Kidney (tissue), 14 donors: ENCODE results near the gene RYR3. TPM values are rescaled to one million over a fixed set of nuclear protein-coding genes. Genes with fewer than 3 reads are reported as not detected.

Experiments
- DNase-seq, 5 donors: peaks; one replicate each; pipeline ENCODE4 v3.0.0-alpha.2; 2013 to 2020
- FAIRE-seq: peaks from 2 replicates; lab custom pipeline; 2012; peaks lifted over from hg19 to GRCh38; lab: Jason Lieb, UNC
- H3K27ac ChIP-seq, 2 donors: one replicate each; pipeline ENCODE4 v1.7.0; 2013; ENCODE audit warnings: low read depth in 2 of 2, low read length in 2 of 2, inconsistent platforms in 1 of 2
- H3K27me3 ChIP-seq: one replicate; pipeline ENCODE4 v1.7.1; 2013; ENCODE audit warnings: low read length, inconsistent platforms; ENCODE audit not compliant: control insufficient read depth, insufficient read depth
- H3K36me3 ChIP-seq, 3 donors: one replicate each; pipeline versions ENCODE4 v1.7.0 to v1.7.1; 2013; ENCODE audit warnings: low read length in 3 of 3, control low read depth in 1 of 3, inconsistent platforms in 1 of 3; ENCODE audit not compliant: insufficient read depth in 3 of 3, control insufficient read depth in 2 of 3
- H3K4me1 ChIP-seq, 3 donors: one replicate each; pipeline versions ENCODE4 v1.7.0 to v1.7.1; 2013; ENCODE audit warnings: low read length in 3 of 3, inconsistent platforms in 1 of 3, low read depth in 1 of 3; ENCODE audit not compliant: control insufficient read depth in 2 of 3, insufficient read depth in 2 of 3
- H3K4me3 ChIP-seq, 3 donors: one replicate each; pipeline versions ENCODE4 v1.7.0 to v1.8.1; 2013; ENCODE audit warnings: low read length in 3 of 3, control low read depth in 1 of 3, inconsistent platforms in 1 of 3
- H3K9ac ChIP-seq, 3 donors: one replicate each; pipeline versions ENCODE4 v1.7.0 to v1.7.1; 2013; ENCODE audit warnings: low read length in 3 of 3, control low read depth in 1 of 3, inconsistent platforms in 1 of 3
- H3K9me3 ChIP-seq, 3 donors: one replicate each; pipeline versions ENCODE4 v1.7.0 to v1.7.1; 2013; ENCODE audit warnings: low read length in 3 of 3, control low read depth in 1 of 3, inconsistent platforms in 1 of 3; ENCODE audit not compliant: control insufficient read depth in 2 of 3, insufficient read depth in 1 of 3
- intact Hi-C: fragments of 100-400 bp; cut with DNase I; formaldehyde crosslinking; loops from one replicate; pipeline ENCODE4 v1.11.1; 2022
- polyA plus RNA-seq: library from polyadenylated mRNA; stranded (reverse); fragments of 350-450 nt; fragmentation: Illumina TruSeq; extraction: RNeasy Lipid Tissue Mini Kit (QIAGEN cat#74804); gene quantifications from one replicate; pipeline ENCODE4 v1.2.3, GENCODE V29; 2014; ENCODE audit warnings: low read depth, low replicate concordance; ENCODE audit not compliant: insufficient read depth
- total RNA-seq: library from RNA; stranded (reverse); fragmentation: NEBNext Ultra II Directional; extraction: Animal tissue kit (Norgen Biotek cat#: 25700); gene quantifications from one replicate; pipeline ENCODE4 v1.2.1, GENCODE V29; 2021
- TF ChIP-seq, protein P1 (sequence below): IDR thresholded peaks from 3 replicates; pipeline ENCODE4 v1.5.1; 2012; ENCODE audit warnings: mild to moderate bottlenecking, moderate library complexity, borderline replicate concordance; ENCODE audit not compliant: insufficient read depth; ENCODE audit errors: extremely low read depth
- donor health status: control.
- donor health status: control.
- donor health status: control.
- donor health status: control.
- donor health status: control.
- donor health status: DM: yes; HTN: yes; CAD: no.
- donor health status: Normal renal cell carcinoma (clear cell type).

RYR3 gene
- total and polyA plus RNA-seq, 2 donors from 2014 or later = 0.90 to 10.5 TPM

DNA sequence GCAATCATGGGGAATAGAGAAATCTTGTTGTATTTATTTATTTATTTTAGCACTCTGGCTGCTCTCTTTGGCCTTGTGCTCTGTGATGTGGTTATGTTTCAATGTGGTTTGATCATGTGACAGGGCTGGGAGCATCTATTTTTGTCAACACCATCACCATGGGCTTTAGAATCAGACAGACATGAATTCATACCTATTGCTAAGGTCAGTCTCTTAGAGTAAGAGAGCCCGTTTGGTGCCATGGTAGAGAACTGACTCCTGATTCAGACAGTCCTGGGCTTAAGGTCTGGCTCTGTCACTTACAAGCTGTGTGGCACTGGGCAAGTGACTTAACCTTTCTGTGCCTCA is 157.0 kb downstream of the RYR3 start:
- Histone ChIP-seq H3K27me3 (no peaks in the 10 kb centered on the region), H3K4me3 (no peak overlapping the region), H3K36me3 (no peaks in the 10 kb centered on the region), H3K4me1 (no peaks in the 10 kb centered on the region), H3K9ac (no peak overlapping the region), H3K9me3 (no peaks in the 10 kb centered on the region), H3K27ac (no peak overlapping the region)
- intact Hi-C loops = loop anchor here (10.0 kb wide), 1 partner anchor 57 kb away; no protein-coding TSS in a partner anchor
- FAIRE-seq (no peak), DNase-seq (no peak)
- TF ChIP-seq, protein P1, sequence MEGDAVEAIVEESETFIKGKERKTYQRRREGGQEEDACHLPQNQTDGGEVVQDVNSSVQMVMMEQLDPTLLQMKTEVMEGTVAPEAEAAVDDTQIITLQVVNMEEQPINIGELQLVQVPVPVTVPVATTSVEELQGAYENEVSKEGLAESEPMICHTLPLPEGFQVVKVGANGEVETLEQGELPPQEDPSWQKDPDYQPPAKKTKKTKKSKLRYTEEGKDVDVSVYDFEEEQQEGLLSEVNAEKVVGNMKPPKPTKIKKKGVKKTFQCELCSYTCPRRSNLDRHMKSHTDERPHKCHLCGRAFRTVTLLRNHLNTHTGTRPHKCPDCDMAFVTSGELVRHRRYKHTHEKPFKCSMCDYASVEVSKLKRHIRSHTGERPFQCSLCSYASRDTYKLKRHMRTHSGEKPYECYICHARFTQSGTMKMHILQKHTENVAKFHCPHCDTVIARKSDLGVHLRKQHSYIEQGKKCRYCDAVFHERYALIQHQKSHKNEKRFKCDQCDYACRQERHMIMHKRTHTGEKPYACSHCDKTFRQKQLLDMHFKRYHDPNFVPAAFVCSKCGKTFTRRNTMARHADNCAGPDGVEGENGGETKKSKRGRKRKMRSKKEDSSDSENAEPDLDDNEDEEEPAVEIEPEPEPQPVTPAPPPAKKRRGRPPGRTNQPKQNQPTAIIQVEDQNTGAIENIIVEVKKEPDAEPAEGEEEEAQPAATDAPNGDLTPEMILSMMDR = no peak

DNA sequence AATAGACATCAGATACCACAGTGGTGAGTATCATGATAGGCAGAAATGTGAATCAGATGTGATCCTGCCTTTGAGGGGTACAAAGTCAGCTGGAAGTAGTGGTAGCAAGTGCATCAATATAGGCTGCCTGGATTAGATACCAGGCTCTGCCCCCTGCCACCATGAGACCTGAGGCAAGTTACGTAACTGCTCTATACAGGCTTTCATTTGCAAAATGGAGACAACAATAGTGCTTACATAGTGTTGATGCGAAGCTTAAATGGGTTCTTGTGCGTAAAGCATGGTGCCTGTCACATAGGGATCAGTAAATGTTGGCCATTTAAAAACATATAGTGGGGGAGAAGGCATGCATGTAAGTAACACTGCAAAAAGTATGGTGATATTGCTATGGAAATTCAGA is 158.0 kb downstream of the RYR3 start:
- Histone ChIP-seq H3K27ac (no peak overlapping the region), H3K27me3 (no peaks in the 10 kb centered on the region), H3K4me1 (no peaks in the 10 kb centered on the region), H3K9me3 (no peaks in the 10 kb centered on the region), H3K4me3 (no peak overlapping the region), H3K36me3 (no peaks in the 10 kb centered on the region), H3K9ac (no peak overlapping the region)
- TF ChIP-seq, protein P1 = no peak
- FAIRE-seq = no peak
- intact Hi-C loops = loop anchor here (10.0 kb wide), 1 partner anchor 56 kb away; no protein-coding TSS in a partner anchor
- DNase-seq = no peak

DNA sequence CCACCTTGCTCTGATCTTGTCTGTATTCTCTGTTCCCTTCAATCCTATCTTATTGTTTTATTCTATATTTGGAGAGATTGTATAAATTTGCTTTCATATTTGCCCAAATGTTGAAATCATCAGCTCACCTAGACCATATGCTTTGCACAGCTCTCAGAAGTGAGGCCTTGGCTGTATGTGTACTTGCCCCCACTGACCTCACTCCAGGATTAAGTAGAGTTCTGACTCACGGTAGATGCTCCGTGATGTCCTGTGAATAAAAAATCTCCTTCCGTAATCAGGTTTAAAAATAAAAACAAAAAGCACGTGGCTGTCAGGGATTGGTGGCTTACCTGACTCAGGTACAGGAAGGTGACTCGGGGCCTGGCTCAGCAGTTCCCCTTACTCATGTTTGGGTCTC is 162.2 kb downstream of the RYR3 start:
- no peaks in the 10 kb centered on the region for H3K4me1 ChIP-seq
- H3K4me3 ChIP-seq = no peak overlapping the region
- no peak overlapping the region for H3K27ac ChIP-seq
- no peak for DNase-seq
- no peak overlapping the region for H3K9ac ChIP-seq
- TF ChIP-seq, protein P1 = no peak
- intact Hi-C loops = no loop called here
- H3K36me3 ChIP-seq = no peaks in the 10 kb centered on the region
- H3K9me3 ChIP-seq = no peaks in the 10 kb centered on the region
- H3K27me3 ChIP-seq = no peaks in the 10 kb centered on the region
- no peak for FAIRE-seq

DNA sequence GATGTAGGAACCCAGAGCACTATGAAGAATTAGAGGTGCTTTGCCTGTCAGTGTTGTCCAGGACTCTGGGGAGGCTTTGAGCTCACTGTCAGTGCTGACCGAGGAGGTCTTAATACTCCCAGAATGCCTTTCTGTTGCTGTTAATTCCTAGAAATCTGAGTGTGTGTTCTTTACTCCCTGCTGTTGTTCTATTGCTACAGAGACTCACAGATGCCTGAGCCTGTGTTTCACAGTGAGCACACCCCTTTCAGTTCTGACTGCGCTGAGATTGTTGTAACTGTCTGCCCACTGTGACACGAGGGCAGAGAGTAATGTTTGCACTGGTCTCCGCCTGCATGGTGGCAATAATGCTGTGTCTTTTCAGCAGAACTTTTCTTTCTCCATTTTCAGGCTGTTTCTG is 162.9 kb downstream of the RYR3 start:
- Histone ChIP-seq H3K36me3 (no peaks in the 10 kb centered on the region), H3K9me3 (no peaks in the 10 kb centered on the region), H3K9ac (no peak overlapping the region), H3K27me3 (no peaks in the 10 kb centered on the region), H3K27ac (no peak overlapping the region), H3K4me3 (no peak overlapping the region), H3K4me1 (no peaks in the 10 kb centered on the region)
- DNase-seq (no peak), FAIRE-seq (no peak)
- intact Hi-C loops = no loop called here
- TF ChIP-seq, protein P1 = no peak
